ENCODE data around the gene RINT1.

GRCh38 chr7:105596866-105597265, 64.9 kb downstream of the RINT1 start:
- no peak for TF ChIP-seq CTCF (IDR thresholded peaks at IDR 0.05; ENCODE audit: insufficient read depth, low read depth, low read length)
- no peak for TF ChIP-seq EZH2 (IDR thresholded peaks at IDR 0.05; ENCODE audit: insufficient read depth, low read length)
